ENCODE data around the gene NCR3LG1. TPM values are rescaled to one million over a fixed set of nuclear protein-coding genes. Genes with fewer than 3 reads are reported as not detected.
A peak's percentile ranks its signal among the peaks of the same experiment; 100 is the strongest.

Gene NCR3LG1, protein sequence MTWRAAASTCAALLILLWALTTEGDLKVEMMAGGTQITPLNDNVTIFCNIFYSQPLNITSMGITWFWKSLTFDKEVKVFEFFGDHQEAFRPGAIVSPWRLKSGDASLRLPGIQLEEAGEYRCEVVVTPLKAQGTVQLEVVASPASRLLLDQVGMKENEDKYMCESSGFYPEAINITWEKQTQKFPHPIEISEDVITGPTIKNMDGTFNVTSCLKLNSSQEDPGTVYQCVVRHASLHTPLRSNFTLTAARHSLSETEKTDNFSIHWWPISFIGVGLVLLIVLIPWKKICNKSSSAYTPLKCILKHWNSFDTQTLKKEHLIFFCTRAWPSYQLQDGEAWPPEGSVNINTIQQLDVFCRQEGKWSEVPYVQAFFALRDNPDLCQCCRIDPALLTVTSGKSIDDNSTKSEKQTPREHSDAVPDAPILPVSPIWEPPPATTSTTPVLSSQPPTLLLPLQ
- 1.2 and 2.3 TPM in 2 replicates for total RNA-seq

- TF ChIP-seq CTCF (conservative IDR thresholded peaks at IDR 0.05; ENCODE audit: low read depth, low read length), result no peak
- DNase-seq (ENCODE audit: low read depth), result no peak
- H3K4me3 ChIP-seq (ENCODE audit: low read depth, low read length), result peak within 1 kb of the TSS; percentile 71
These were observed at the start of gene NCR3LG1 for GRCh38 chr11:17351510-17352176. TSS of gene NCR3LG1 (plus strand) at chr11:17351800. CDS start at chr11:17351970, 170 bp downstream.

GRCh38 chr11:17313349-17314231, 38.0 kb upstream of the NCR3LG1 start:
- TF ChIP-seq CTCF (conservative IDR thresholded peaks at IDR 0.05; ENCODE audit: low read depth, low read length), result no peak
- no peak overlapping the region for H3K4me3 ChIP-seq (ENCODE audit: low read depth, low read length)
- DNase-seq (ENCODE audit: low read depth), result no peak

- no peak for DNase-seq (ENCODE audit: low read depth)
- no peak for TF ChIP-seq CTCF (conservative IDR thresholded peaks at IDR 0.05; ENCODE audit: low read depth, low read length)
- H3K4me3 ChIP-seq (ENCODE audit: low read depth, low read length), result no peak overlapping the region
These were observed 37.4 kb upstream of the NCR3LG1 start for GRCh38 chr11:17314232-17314547.

DNA sequence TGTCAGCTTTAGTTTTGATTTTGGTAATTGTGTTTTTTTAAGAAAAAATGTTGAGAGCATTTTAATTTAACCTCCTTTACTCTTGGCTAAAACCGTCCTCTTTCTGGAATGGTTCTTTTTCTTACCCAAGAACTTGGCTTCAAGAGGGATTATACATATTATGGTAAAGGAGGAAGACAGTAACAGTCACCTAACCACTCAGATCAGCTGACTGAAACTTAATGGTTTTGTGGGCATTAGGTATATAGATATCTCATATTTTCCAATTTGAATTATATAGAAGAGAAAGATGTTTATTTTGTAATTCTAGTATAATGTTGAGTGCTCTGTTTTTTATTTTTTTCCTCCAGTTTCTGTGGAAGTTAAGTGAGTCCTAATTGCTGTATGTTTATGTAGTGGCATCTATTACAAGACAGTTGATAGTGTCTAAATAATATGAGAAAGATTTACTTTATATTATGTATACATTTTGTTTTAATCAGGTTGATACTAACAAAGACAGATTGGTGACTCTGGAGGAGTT, 36.6 kb upstream of the NCR3LG1 start:
- H3K4me3 ChIP-seq (ENCODE audit: low read depth, low read length), result no peak overlapping the region
- DNase-seq (ENCODE audit: low read depth), result no peak
- TF ChIP-seq CTCF (conservative IDR thresholded peaks at IDR 0.05; ENCODE audit: low read depth, low read length), result no peak

- no peak for DNase-seq (ENCODE audit: low read depth)
- H3K4me3 ChIP-seq (ENCODE audit: low read depth, low read length), result no peak overlapping the region
- peak; percentile 25 for TF ChIP-seq CTCF (conservative IDR thresholded peaks at IDR 0.05; ENCODE audit: low read depth, low read length)
These were observed 22.6 kb upstream of the NCR3LG1 start for GRCh38 chr11:17328871-17329494.

GRCh38 chr11:17331669-17332068, 19.9 kb upstream of the NCR3LG1 start:
- no peak for TF ChIP-seq CTCF (conservative IDR thresholded peaks at IDR 0.05; ENCODE audit: low read depth, low read length)
- no peak overlapping the region for H3K4me3 ChIP-seq (ENCODE audit: low read depth, low read length)
- DNase-seq (ENCODE audit: low read depth), result no peak
